HAP-1 (cell line): ENCODE data around the gene LRRC37A.
A peak's percentile ranks its signal among the peaks of the same experiment; 100 is the strongest.
"Not testable (repeated sequence)": the region's sequence is repeated elsewhere in the genome, so short reads cannot be mapped to it uniquely, and the experiment has no call there.

Source experiments
- DNase-seq, 2 experiments: peaks; one replicate each; pipeline ENCODE4 v3.0.0-alpha.2; 2016 to 2020; ENCODE audit warnings: low spot score in 2 of 2
- H3K27me3 ChIP-seq: fragments of 250-450 bp; sonication (Bioruptor Pico); 2 replicates; pipeline ENCODE4 v1.5.1; 2020; ENCODE audit warnings: low read depth, mild to moderate bottlenecking, moderate library complexity
- H3K36me3 ChIP-seq: fragments of 250-450 bp; sonication (Bioruptor Pico); replicated peaks from 2 replicates; pipeline ENCODE4 v1.5.1; 2020; ENCODE audit warnings: mild to moderate bottlenecking
- H3K4me1 ChIP-seq: fragments of 250-450 bp; sonication (Bioruptor Pico); 2 replicates; pipeline ENCODE4 v1.5.1; 2020; ENCODE audit warnings: mild to moderate bottlenecking
- H3K4me3 ChIP-seq: fragments of 250-450 bp; sonication (Bioruptor Pico); 2 replicates; pipeline ENCODE4 v1.5.1; 2020; ENCODE audit warnings: mild to moderate bottlenecking, moderate library complexity
- H3K9me3 ChIP-seq: fragments of 250-450 bp; sonication (Bioruptor Pico); 2 replicates; pipeline ENCODE4 v1.5.1; 2020; ENCODE audit warnings: mild to moderate bottlenecking, moderate library complexity
- in situ Hi-C: fragments of 300-500 bp; cut with MboI; formaldehyde crosslinking; loops from 3 replicates; pipeline ENCODE4 v1.14.3; 2020; ENCODE audit warnings: low sequenced_read_pairs, inconsistent platforms, mixed read lengths

LRRC37A gene

DNA sequence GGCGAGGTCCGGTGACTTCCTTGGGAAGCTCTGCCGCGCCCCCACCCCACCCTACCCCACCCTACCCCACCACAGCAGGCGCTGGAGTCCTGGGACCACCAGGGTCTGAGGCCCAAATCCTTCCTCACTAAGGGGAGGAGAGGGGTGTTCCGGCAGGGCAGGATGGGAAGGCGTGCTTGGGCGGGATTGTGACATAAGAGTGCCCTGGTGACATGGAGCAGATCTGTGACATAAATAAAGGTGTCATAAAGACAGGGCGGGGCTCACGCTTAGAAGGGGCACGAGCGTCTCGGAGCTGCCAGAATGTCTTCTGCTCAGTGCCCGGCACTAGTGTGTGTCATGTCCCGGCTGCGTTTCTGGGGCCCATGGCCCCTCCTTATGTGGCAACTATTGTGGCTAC lies at the start of gene LRRC37A:
TSS of gene LRRC37A (plus strand) at position 301 of the 400 bp plus-strand sequence. CDS start at position 304, 3 bp downstream.
- H3K4me1 ChIP-seq, H3K4me3 ChIP-seq, DNase-seq, in situ Hi-C loops, H3K27me3 ChIP-seq, H3K36me3 ChIP-seq, H3K9me3 ChIP-seq: not testable (repeated sequence)

DNA sequence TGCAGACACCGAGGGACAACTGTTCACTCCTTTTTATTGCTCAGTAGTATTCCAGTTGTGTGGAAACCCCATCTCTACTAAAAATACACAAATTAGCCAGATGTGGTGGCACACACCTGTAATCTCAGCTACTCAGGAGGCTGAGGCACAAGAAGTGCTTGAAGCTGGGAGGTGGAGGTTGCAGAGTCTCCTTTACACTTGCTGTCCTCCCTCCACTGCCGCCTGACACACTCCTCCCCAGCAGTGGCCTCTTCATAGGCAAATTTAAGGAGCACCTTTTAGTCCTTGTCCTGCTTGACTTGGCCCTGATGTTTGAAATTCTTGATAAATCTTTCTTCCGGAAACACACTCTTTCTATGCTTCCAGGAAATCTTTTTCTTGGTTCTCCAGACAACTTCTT lies 45.8 kb upstream of the LRRC37A start:
- H3K27me3 ChIP-seq, in situ Hi-C loops, H3K9me3 ChIP-seq, H3K4me3 ChIP-seq, H3K36me3 ChIP-seq, DNase-seq, H3K4me1 ChIP-seq: not testable (repeated sequence)

DNA sequence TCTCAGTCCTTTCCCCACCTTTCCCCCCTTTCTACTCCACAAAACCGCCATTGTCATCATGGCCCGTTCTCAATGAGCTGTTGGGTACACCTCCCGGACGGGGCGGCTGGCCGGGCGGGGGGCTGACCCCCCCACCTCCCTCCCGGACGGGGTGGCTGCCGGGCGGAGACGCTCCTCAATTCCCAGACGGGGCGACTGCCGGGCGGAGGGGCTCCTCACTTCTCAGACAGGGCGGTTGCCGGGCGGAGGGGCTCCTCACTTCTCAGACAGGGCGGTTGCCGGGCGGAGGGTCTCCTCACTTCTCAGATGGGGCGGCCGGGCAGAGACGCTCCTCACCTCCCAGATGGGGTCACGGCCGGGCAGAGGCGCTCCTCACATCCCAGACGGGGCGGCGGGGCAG lies 42.1 kb upstream of the LRRC37A start:
- H3K4me1 ChIP-seq, H3K27me3 ChIP-seq, H3K9me3 ChIP-seq, H3K36me3 ChIP-seq, DNase-seq, H3K4me3 ChIP-seq: not testable (repeated sequence)
- in situ Hi-C loops: loop anchor here (25.0 kb wide), 1 partner anchor 666 kb away; no protein-coding TSS in a partner anchor

- not testable (repeated sequence) for H3K27me3 ChIP-seq, H3K4me3 ChIP-seq, H3K4me1 ChIP-seq, H3K36me3 ChIP-seq, H3K9me3 ChIP-seq
- peak in 1 of 2 experiments; percentile 73 for DNase-seq
- in situ Hi-C loops: loop anchor here (25.0 kb wide), 1 partner anchor 666 kb away; no protein-coding TSS in a partner anchor
These were observed 41.2 kb upstream of the LRRC37A start for GRCh38 chr17:46253722-46254121.

DNA sequence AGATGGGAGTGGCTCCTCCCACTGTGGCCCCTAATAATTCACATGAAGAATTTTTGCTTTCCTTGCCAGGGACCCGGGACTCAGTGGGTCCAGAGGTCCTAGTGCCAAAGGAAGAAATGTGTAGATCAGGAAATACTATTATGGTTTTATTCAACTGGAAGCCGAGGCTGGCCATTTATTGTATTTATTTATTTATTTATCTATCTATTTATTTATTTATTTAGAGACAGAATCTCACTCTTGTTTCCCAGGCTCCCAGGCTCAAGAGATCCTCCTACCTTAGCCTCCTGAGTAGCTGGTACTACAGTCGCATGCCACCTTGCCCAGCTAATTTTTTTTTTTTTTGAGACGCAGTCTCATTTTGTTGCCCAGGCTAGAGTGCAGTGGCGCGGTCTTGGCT lies 40.7 kb upstream of the LRRC37A start:
- H3K9me3 ChIP-seq, H3K36me3 ChIP-seq, DNase-seq, H3K4me3 ChIP-seq, H3K27me3 ChIP-seq, H3K4me1 ChIP-seq: not testable (repeated sequence)
- in situ Hi-C loops: loop anchor here (25.0 kb wide), 1 partner anchor 667 kb away; no protein-coding TSS in a partner anchor

DNA sequence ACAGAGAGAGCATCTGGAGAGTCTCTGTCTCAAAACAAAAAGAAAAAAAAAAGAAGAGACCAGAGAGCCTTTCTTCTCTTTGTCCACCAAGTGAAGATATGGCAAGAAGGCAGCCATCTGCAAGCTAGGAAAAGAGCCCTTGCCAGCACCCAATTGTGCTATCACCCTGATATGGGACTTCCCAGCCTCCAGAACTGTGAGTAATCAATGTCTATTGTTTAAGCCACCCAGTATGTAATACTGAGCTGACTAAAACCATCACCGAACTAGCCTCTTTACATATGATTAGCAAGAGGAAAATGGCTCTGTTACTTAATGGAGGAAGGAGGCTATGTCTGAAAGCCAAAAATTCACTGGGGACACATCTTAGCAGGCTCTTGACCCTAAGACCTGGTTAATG lies 38.6 kb upstream of the LRRC37A start:
- in situ Hi-C loops: loop anchor here (25.0 kb wide), 1 partner anchor 669 kb away; no protein-coding TSS in a partner anchor
- H3K27me3 ChIP-seq, H3K36me3 ChIP-seq, H3K4me3 ChIP-seq, DNase-seq, H3K4me1 ChIP-seq, H3K9me3 ChIP-seq: not testable (repeated sequence)

GRCh38 chr17:46259845-46260661 lies 34.9 kb upstream of the LRRC37A start:
- in situ Hi-C loops: loop anchor here (25.0 kb wide), 1 partner anchor 673 kb away; no protein-coding TSS in a partner anchor
- not testable (repeated sequence) for H3K4me1 ChIP-seq, H3K9me3 ChIP-seq, H3K36me3 ChIP-seq, H3K27me3 ChIP-seq, H3K4me3 ChIP-seq, DNase-seq

DNA sequence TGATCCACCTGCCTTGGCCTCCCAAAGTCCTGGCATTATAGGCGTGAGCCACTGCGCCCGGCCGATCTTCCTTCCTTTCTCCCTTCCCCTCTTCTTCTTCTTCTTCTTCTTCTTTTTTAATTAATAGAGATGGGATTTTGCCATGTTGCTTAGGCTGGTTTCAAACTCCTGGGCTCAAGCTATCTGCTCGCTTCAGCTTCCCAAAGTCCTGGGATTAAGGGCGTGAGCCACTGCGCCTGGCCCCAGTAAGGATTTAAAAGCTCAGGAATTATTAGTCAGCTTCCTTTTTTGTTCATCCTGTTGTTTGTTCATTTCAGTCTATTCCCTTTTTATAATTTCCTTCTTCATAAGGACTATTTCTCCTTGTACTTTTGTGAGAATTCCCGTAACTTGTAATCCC lies 32.7 kb upstream of the LRRC37A start:
- H3K36me3 ChIP-seq: no peaks in the 10 kb centered on the region
- no peaks in the 10 kb centered on the region for H3K4me1 ChIP-seq
- no peak overlapping the region for H3K4me3 ChIP-seq
- in situ Hi-C loops: loop anchor here (25.0 kb wide), 1 partner anchor 675 kb away; no protein-coding TSS in a partner anchor
- H3K9me3 ChIP-seq: no peaks in the 10 kb centered on the region
- no peaks in the 10 kb centered on the region for H3K27me3 ChIP-seq
- DNase-seq: no peak

DNA sequence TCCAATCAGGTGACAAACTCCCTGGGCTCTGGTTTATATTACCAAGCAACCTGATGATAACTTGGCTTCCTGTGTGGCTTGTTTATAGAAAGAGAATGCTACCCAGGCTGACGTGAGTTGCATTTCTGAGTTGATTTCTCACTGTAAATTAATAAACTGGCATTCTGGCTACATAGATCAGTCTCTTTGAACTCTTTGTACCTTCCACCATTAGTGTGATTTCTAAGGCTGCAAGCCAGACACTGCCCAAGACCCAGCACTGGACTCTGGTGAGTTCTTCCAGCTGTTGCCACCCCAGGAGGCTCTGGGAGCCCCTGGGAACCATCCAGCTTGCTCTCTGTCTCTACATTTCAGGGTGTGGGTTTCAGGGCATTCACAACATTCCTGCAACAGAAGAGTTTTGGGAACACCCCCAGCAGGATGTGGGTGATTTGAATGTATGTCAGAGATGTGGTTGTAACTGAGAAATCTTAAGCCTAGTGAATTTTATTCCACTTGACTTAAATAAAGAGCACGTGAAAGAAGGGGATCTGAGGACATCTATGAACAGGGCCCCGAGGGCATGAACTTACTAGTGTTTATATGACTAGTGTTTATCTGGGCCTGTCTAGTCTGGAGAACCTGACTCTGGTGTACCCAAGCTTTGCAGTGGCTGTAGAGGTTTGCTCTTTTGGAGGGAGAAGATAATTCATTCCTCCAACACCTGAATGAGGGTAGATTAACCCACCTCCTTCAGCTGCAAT lies 30.3 kb upstream of the LRRC37A start:
- no peak for DNase-seq
- H3K4me1 ChIP-seq: no peaks in the 10 kb centered on the region
- no peak overlapping the region for H3K4me3 ChIP-seq

DNA sequence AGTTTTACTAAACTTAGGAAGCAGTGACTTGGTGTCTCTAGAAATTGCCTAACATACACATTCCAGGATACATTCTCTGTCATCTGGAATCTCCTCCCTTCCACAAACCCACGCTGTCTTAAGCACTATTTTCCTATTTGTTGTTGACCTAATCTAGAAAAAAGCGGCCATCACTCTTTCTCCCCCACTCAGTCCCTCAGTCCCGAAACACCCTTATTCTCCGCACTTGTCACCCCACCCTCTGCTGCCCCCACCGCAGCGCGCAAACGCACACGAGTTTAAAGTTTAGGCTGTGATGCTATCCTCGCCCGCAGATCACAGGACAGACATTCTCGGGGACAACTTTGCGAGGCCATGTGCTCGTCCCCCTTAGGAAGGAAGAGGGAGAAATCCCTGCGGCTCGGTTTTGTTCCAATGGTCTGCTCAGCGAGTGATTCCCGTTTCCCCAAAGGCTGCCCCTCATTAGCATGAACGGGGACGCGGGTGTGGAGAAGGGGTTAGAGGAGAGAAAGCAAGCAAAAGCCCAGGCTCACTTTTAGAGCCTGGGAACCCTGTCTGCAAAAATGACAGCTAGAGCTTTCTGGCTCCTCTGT lies 28.8 kb upstream of the LRRC37A start:
- H3K27me3 ChIP-seq, H3K36me3 ChIP-seq, H3K4me1 ChIP-seq, H3K9me3 ChIP-seq: not testable (repeated sequence)
- peak overlapping the region; percentile 29 for H3K4me3 ChIP-seq
- DNase-seq: peak in 1 of 2 experiments; percentile 13
- in situ Hi-C loops: loop anchor here (25.0 kb wide), 1 partner anchor 679 kb away; no protein-coding TSS in a partner anchor

More for the DNA sequence above, 30.3 kb upstream of the LRRC37A start:
- no peaks in the 10 kb centered on the region for H3K9me3 ChIP-seq
- no peaks in the 10 kb centered on the region for H3K36me3 ChIP-seq
- in situ Hi-C loops: loop anchor here (25.0 kb wide), 1 partner anchor 677 kb away; no protein-coding TSS in a partner anchor
- no peaks in the 10 kb centered on the region for H3K27me3 ChIP-seq

DNA sequence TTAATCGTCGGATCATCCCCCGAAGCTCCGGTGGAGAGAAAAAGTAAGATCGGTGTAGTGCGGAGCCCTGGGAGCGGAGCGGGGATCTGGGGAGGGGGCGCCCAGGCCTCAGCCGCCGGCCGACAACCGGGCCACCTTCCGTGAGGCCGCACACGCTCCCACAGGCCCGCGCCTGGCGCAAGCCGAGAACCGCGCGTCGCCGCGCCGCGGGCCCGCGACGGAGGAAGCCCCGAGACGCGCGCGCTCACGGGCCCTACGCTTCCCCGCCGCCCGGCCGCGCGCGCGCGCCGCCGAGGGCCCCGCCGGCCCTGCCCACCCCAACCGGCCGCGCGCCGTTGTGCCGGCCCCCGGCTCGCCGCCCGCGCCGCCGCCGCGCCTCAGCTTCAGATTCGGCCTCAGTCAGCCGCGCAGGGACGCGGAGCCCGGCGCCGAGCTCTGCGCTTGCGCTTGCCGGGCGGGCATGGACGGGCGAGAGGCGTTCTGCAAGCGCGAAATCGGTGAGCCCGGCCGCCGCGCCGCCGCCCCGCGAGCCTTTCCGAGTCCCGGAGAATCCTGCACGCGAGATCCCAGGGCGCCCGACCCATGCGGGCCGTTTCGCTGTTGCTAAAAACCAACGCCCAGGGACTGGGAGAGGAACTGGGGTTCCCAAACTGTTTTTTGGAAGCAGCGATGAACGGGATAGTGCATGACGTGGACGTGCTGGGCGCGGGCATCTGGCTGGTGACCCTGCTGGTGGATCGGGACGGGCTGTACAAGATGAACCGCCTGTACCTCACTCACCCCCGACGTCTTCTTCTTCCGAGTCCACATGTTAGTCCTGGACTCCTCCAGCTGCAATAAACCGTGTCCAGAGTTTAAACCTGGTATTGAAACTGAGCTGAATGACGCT lies 28.0 kb upstream of the LRRC37A start:
- peak; percentile 64 to 85 for DNase-seq
- H3K36me3 ChIP-seq: no peaks in the 10 kb centered on the region
- in situ Hi-C loops: loop anchor here (25.0 kb wide), 1 partner anchor 680 kb away; no protein-coding TSS in a partner anchor
- H3K4me1 ChIP-seq: no peaks in the 10 kb centered on the region
- peak overlapping the region; percentile 59 for H3K4me3 ChIP-seq
- no peaks in the 10 kb centered on the region for H3K27me3 ChIP-seq
- H3K9me3 ChIP-seq: no peaks in the 10 kb centered on the region

DNA sequence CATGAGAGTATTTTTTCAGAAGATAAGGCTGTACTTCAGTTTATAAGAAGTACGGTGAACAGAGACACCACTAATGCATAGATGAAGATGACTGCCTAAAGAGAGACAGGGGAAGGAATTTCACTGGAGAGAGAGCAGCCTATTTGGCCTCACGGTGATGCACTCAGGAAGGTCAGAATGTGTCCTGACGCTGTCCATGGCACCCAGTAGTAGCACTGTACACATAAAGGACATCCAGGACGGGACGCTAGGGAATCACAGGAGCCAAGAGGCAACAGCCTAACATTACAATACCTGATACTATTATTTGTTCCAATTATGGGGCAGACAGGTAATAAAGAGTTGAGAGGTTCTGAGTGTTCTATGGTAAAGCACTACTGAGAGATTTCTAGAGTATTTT lies 24.9 kb upstream of the LRRC37A start:
- in situ Hi-C loops: loop anchor here (25.0 kb wide), 1 partner anchor 683 kb away; no protein-coding TSS in a partner anchor
- DNase-seq: no peak
- H3K27me3 ChIP-seq: no peaks in the 10 kb centered on the region

More for the DNA sequence above, 24.9 kb upstream of the LRRC37A start:
- Histone ChIP-seq H3K9me3 (no peaks in the 10 kb centered on the region), H3K4me3 (no peak overlapping the region), H3K4me1 (no peaks in the 10 kb centered on the region), H3K36me3 (no peaks in the 10 kb centered on the region)
